ENCODE data around the gene LY6G6C. TPM values are rescaled to one million over a fixed set of nuclear protein-coding genes. Genes with fewer than 3 reads are reported as not detected.

Gene LY6G6C
- total and polyA plus RNA-seq, 2 of the 13 experiments (the other 11 are each of a cell fraction or from before 2014, with no cell fraction given) = 0.15 TPM; not detected in 1

DNA sequence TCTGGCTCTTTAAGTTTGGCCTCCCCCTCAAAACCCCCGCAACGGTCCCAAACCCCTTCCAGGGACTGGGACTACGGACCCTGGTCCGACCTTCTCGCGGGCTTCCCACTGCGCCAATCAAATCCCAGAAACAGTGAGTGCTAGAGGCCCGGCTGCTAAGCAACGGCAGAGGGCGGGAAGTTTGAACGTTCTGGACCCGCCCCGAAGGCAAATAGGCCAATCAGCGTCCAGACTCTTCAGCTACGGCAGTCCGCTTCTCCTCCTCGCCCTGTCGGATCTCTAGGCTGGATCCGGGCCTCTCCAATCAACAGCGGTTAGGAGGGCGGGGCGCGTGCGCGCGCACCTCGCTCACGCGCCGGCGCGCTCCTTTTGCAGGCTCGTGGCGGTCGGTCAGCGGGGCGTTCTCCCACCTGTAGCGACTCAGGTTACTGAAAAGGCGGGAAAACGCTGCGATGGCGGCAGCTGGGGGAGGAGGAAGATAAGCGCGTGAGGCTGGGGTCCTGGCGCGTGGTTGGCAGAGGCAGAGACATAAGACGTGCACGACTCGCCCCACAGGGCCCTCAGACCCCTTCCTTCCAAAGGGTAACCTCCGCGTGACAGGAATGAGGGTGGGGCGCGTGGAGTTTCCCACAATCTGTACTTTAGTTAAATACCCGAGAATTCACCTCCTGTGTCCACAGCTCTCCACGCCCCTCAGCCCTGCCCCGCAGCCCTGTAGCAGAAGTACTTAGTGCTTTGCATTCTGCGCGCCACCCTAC is 18.3 kb upstream of the LY6G6C start, which contains the start of gene MSH5 (continued):
- peak; percentile 67; the same call in 1 of the 2 replicates for TF ChIP-seq ZNF558 (CRISPR knock-in tag; IDR thresholded peaks at IDR 0.05; ENCODE audit: borderline replicate concordance)
- TF ChIP-seq, protein P1, sequence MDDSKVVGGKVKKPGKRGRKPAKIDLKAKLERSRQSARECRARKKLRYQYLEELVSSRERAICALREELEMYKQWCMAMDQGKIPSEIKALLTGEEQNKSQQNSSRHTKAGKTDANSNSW (CRISPR knock-in tag; IDR thresholded peaks at IDR 0.05; ENCODE audit: borderline replicate concordance) = peak; percentile 88; the same call in 1 of the 2 replicates
- peak; percentile 98 for TF ChIP-seq ETV6 (CRISPR knock-in tag; conservative IDR thresholded peaks at IDR 0.05)
- peak; percentile 96 for TF ChIP-seq RBFOX2 (IDR thresholded peaks at IDR 0.05; ENCODE audit: low read depth, low read length)
- TF ChIP-seq, protein P2, sequence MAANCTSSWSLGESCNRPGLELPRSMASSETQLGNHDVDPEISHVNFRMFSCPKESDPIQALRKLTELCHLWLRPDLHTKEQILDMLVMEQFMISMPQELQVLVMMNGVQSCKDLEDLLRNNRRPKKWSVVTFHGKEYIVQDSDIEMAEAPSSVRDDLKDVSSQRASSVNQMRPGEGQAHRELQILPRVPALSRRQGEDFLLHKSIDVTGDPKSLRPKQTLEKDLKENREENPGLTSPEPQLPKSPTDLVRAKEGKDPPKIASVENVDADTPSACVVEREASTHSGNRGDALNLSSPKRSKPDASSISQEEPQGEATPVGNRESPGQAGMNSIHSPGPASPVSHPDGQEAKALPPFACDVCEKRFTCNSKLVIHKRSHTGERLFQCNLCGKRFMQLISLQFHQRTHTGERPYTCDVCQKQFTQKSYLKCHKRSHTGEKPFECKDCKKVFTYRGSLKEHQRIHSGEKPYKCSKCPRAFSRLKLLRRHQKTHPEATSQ (CRISPR knock-in tag; IDR thresholded peaks at IDR 0.05; ENCODE audit: borderline replicate concordance) = peak; percentile 98
- TF ChIP-seq, protein P3, sequence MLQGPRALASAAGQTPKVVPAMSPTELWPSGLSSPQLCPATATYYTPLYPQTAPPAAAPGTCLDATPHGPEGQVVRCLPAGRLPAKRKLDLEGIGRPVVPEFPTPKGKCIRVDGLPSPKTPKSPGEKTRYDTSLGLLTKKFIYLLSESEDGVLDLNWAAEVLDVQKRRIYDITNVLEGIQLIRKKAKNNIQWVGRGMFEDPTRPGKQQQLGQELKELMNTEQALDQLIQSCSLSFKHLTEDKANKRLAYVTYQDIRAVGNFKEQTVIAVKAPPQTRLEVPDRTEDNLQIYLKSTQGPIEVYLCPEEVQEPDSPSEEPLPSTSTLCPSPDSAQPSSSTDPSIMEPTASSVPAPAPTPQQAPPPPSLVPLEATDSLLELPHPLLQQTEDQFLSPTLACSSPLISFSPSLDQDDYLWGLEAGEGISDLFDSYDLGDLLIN (CRISPR knock-in tag; IDR thresholded peaks at IDR 0.05; ENCODE audit: borderline replicate concordance) = peak; percentile 97
- TF ChIP-seq ZNF615 (CRISPR knock-in tag; IDR thresholded peaks at IDR 0.05; ENCODE audit: borderline replicate concordance) = peak; percentile 33
- TF ChIP-seq GFI1 (CRISPR knock-in tag; IDR thresholded peaks at IDR 0.05; ENCODE audit: borderline replicate concordance) = peak; percentile 88
- no peak for TF ChIP-seq SRSF1 (optimal IDR thresholded peaks at IDR 0.05; ENCODE audit: low read depth, low read length)
- TF ChIP-seq JUN (CRISPR knock-in tag; IDR thresholded peaks at IDR 0.05) = peak; percentile 85
- TF ChIP-seq, protein P4, sequence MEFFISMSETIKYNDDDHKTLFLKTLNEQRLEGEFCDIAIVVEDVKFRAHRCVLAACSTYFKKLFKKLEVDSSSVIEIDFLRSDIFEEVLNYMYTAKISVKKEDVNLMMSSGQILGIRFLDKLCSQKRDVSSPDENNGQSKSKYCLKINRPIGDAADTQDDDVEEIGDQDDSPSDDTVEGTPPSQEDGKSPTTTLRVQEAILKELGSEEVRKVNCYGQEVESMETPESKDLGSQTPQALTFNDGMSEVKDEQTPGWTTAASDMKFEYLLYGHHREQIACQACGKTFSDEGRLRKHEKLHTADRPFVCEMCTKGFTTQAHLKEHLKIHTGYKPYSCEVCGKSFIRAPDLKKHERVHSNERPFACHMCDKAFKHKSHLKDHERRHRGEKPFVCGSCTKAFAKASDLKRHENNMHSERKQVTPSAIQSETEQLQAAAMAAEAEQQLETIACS (CRISPR knock-in tag; IDR thresholded peaks at IDR 0.05) = peak; percentile 98
- TF ChIP-seq SMC3 (IDR thresholded peaks at IDR 0.05; ENCODE audit: low read length) = no peak
- TF ChIP-seq ZNF101 (CRISPR knock-in tag; IDR thresholded peaks at IDR 0.05; ENCODE audit: borderline replicate concordance, low read depth) = peak; percentile 91; the same call in 1 of the 2 replicates
- peak; percentile 74; the same call in 1 of the 2 replicates for TF ChIP-seq GATAD1 (CRISPR knock-in tag; IDR thresholded peaks at IDR 0.05)
- peak; percentile 94 for TF ChIP-seq HNF4A (CRISPR knock-in tag; IDR thresholded peaks at IDR 0.05)
- TF ChIP-seq, protein P5, sequence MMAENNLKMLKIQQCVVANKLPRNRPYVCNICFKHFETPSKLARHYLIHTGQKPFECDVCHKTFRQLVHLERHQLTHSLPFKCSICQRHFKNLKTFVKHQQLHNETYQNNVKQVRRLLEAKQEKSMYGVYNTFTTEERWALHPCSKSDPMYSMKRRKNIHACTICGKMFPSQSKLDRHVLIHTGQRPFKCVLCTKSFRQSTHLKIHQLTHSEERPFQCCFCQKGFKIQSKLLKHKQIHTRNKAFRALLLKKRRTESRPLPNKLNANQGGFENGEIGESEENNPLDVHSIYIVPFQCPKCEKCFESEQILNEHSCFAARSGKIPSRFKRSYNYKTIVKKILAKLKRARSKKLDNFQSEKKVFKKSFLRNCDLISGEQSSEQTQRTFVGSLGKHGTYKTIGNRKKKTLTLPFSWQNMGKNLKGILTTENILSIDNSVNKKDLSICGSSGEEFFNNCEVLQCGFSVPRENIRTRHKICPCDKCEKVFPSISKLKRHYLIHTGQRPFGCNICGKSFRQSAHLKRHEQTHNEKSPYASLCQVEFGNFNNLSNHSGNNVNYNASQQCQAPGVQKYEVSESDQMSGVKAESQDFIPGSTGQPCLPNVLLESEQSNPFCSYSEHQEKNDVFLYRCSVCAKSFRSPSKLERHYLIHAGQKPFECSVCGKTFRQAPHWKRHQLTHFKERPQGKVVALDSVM (CRISPR knock-in tag; IDR thresholded peaks at IDR 0.05) = peak; percentile 72
- TF ChIP-seq, protein P6, sequence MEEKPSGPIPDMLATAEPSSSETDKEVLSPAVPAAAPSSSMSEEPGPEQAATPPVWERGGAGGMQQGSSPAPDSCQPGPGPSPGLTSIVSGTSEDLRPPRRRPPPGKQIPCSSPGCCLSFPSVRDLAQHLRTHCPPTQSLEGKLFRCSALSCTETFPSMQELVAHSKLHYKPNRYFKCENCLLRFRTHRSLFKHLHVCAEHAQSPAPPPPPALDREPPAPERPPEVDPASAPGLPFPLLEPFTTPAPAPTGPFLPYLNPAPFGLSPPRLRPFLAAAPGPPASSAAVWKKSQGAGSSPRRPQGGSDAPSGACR (CRISPR knock-in tag; IDR thresholded peaks at IDR 0.05) = no peak; the same call in 1 of the 2 replicates
- peak; percentile 99 for TF ChIP-seq REPIN1 (CRISPR knock-in tag; IDR thresholded peaks at IDR 0.05; ENCODE audit: borderline replicate concordance, low read depth)
- TF ChIP-seq, protein P7, sequence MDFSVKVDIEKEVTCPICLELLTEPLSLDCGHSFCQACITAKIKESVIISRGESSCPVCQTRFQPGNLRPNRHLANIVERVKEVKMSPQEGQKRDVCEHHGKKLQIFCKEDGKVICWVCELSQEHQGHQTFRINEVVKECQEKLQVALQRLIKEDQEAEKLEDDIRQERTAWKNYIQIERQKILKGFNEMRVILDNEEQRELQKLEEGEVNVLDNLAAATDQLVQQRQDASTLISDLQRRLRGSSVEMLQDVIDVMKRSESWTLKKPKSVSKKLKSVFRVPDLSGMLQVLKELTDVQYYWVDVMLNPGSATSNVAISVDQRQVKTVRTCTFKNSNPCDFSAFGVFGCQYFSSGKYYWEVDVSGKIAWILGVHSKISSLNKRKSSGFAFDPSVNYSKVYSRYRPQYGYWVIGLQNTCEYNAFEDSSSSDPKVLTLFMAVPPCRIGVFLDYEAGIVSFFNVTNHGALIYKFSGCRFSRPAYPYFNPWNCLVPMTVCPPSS (IDR thresholded peaks at IDR 0.05) = no peak
- TF ChIP-seq NR2F1 (CRISPR knock-in tag; IDR thresholded peaks at IDR 0.05) = 0 out of 4 replicates have a peak, but pooled peaks of 1 of the 2 experiments have one; percentile 14

Measured in HepG2 (cell line).